Endodermal cell (in vitro differentiated cells): ENCODE data around the gene RPA1. TPM values are rescaled to one million over a fixed set of nuclear protein-coding genes. Genes with fewer than 3 reads are reported as not detected.

ENCODE experiments used
- DNase-seq: peaks from one replicate; pipeline ENCODE4 v3.0.0-alpha.2; 2017
- H3K27ac ChIP-seq: 2 replicates; pipeline ENCODE4 v1.5.1; 2013; ENCODE audit warnings: mild to moderate bottlenecking, low read depth, low read length, moderate library complexity
- H3K27me3 ChIP-seq: 2 replicates; pipeline ENCODE4 v1.6.1; 2013; ENCODE audit warnings: mild to moderate bottlenecking, low read length, moderate library complexity; ENCODE audit not compliant: insufficient read depth, control insufficient read depth, poor library complexity, severe bottlenecking
- H3K36me3 ChIP-seq: 2 replicates; pipeline ENCODE4 v1.7.0; 2013; ENCODE audit warnings: mild to moderate bottlenecking, low read length, moderate library complexity; ENCODE audit not compliant: control insufficient read depth, insufficient read depth
- H3K4me1 ChIP-seq: one replicate; pipeline ENCODE4 v1.7.0; 2013; ENCODE audit warnings: low read length; ENCODE audit not compliant: control insufficient read depth, insufficient read depth
- H3K4me3 ChIP-seq: 2 replicates; pipeline ENCODE4 v1.5.1; 2013; ENCODE audit warnings: mild to moderate bottlenecking, low read length, moderate library complexity
- H3K9ac ChIP-seq: 2 replicates; pipeline ENCODE4 v1.6.1; 2013; ENCODE audit warnings: mild to moderate bottlenecking, low read length, moderate library complexity; ENCODE audit not compliant: poor library complexity, severe bottlenecking; ENCODE audit errors: extremely low read depth
- H3K9me3 ChIP-seq: 2 replicates; pipeline ENCODE4 v1.6.1; 2013; ENCODE audit warnings: mild to moderate bottlenecking, low read length, moderate library complexity; ENCODE audit not compliant: control insufficient read depth
- H3K27ac Mint-ChIP-seq: 2 replicates; pipeline ENCODE4 v1.8.0; 2020; ENCODE audit warnings: mixed read lengths
- H3K27me3 Mint-ChIP-seq: 2 replicates; pipeline ENCODE4 v1.8.0; 2021; ENCODE audit warnings: mild to moderate bottlenecking, mixed read lengths; ENCODE audit not compliant: insufficient read depth
- H3K36me3 Mint-ChIP-seq: 2 replicates; pipeline ENCODE4 v1.8.0; 2020; ENCODE audit warnings: low read depth, mixed read lengths
- H3K4me1 Mint-ChIP-seq: 2 replicates; pipeline ENCODE4 v1.8.0; 2020; ENCODE audit warnings: mixed read lengths
- H3K4me3 Mint-ChIP-seq: 2 replicates; pipeline ENCODE4 v1.8.0; 2020; ENCODE audit warnings: mild to moderate bottlenecking, moderate library complexity, mixed read lengths
- H3K9me3 Mint-ChIP-seq: 2 replicates; pipeline ENCODE4 v1.8.0; 2020; ENCODE audit warnings: mild to moderate bottlenecking, mixed read lengths
- CTCF ChIP-seq: fragments of 200-600 bp; sonication (generic); conservative IDR thresholded peaks from 2 replicates; pipeline ENCODE4 v1.5.0; 2021; ENCODE audit warnings: antibody characterized with exemption, mild to moderate bottlenecking
- WGBS, 2 experiments: methylation state at CpG; one replicate each; pipeline versions ENCODE4 v1.1.5 to v1.1.7; 2013; ENCODE audit warnings: missing lambda C conversion rate in 2 of 2, mixed read lengths in 1 of 2; ENCODE audit not compliant: insufficient coverage in 1 of 2, insufficient read length in 1 of 2; 5-methylcytosine and 5-hydroxymethylcytosine counted together
- total RNA-seq, 2 donors: library from RNA; stranded (reverse); fragmentation: NEBNext Ultra II Directional in 1 of 2; extraction: Animal tissue kit (Norgen Biotek cat#: 25700) in 1 of 2; gene quantifications; 2 replicates in 1 of 2; 3 replicates in 1 of 2; pipeline ENCODE4 v1.2.1, GENCODE V29; 2021

Gene RPA1
- total RNA-seq, 2 donors from 2014 or later: 190 to 249 TPM

GRCh38 chr17:1907909-1908698 lies 78.3 kb downstream of the RPA1 start:
- WGBS, 2 experiments: 12 to 15% methylated on average over 37 to 49 of the region's 49 CpGs
- H3K4me3 Mint-ChIP-seq: peak overlapping the region; percentile 50
- peaks cover 46% of the 10 kb centered on the region for H3K4me1 Mint-ChIP-seq
- peak overlapping the region; percentile 82 for H3K27ac Mint-ChIP-seq
- H3K9me3 Mint-ChIP-seq: no peaks in the 10 kb centered on the region
- H3K27me3 Mint-ChIP-seq: peaks cover 84% of the 10 kb centered on the region
- TF ChIP-seq CTCF: no peak
- no peaks in the 10 kb centered on the region for H3K9me3 ChIP-seq
- H3K4me1 ChIP-seq: peaks cover 27% of the 10 kb centered on the region
- H3K9ac ChIP-seq: peak overlapping the region; percentile 13
- peaks cover 52% of the 10 kb centered on the region for H3K27me3 ChIP-seq
- peak; percentile 88 for DNase-seq
- no peaks in the 10 kb centered on the region for H3K36me3 ChIP-seq
- no peak overlapping the region for H3K27ac ChIP-seq
- no peaks in the 10 kb centered on the region for H3K36me3 Mint-ChIP-seq
- H3K4me3 ChIP-seq: peak overlapping the region; percentile 66

DNA sequence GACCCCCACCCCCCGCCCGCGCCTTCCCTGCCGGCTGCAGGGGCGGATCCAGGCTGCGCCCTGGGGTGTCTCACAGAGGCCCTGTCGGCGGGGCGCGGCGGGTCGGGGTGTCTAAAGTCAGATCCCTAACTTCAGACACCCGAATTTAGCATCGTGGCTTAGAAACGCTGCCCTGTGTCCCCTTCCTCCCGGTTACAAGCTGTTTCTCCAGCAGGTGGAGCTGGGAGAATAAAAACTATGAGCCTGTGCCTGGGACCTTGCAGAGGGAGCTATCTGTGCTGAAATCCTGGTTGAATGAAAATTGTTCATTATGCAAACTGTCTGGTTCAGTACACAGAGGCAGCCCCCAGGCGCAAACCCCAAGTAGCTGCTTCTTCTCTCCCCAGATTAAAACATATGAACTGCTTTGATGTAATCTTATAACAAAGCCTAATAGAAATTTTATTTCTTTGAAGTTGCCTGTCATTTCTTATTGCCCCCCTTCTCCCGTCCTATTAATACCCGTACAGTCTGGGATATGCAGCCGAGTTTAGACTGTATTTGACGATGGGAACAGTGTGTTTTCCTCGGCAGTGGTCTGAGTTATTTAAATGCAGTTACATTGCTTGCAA lies 79.0 kb downstream of the RPA1 start:
- Mint-ChIP-seq H3K36me3 (no peaks in the 10 kb centered on the region), H3K27ac (peak overlapping the region; percentile 82), H3K27me3 (peaks cover 84% of the 10 kb centered on the region), H3K4me3 (peak overlapping the region; percentile 50), H3K4me1 (peaks cover 46% of the 10 kb centered on the region), H3K9me3 (no peaks in the 10 kb centered on the region)
- DNase-seq: peak; percentile 92
- peak overlapping the region; percentile 66 for H3K4me3 ChIP-seq
- no peaks in the 10 kb centered on the region for H3K36me3 ChIP-seq
- peak; percentile 89 for TF ChIP-seq CTCF
- H3K9me3 ChIP-seq: no peaks in the 10 kb centered on the region
- peaks cover 52% of the 10 kb centered on the region for H3K27me3 ChIP-seq
- WGBS, 2 experiments: 3 to 4% methylated on average over 8 to 22 of the region's 22 CpGs
- peaks cover 27% of the 10 kb centered on the region for H3K4me1 ChIP-seq
- H3K27ac ChIP-seq: no peak overlapping the region
- no peak overlapping the region for H3K9ac ChIP-seq

GRCh38 chr17:1909985-1910384 lies 80.2 kb downstream of the RPA1 start:
- Histone ChIP-seq H3K9me3 (no peaks in the 10 kb centered on the region), H3K27me3 (peaks cover 44% of the 10 kb centered on the region), H3K4me1 (peaks cover 27% of the 10 kb centered on the region)

More at GRCh38 chr17:1909985-1910384, 80.2 kb downstream of the RPA1 start:
- no peaks in the 10 kb centered on the region for H3K9me3 Mint-ChIP-seq
- no peak overlapping the region for H3K27ac Mint-ChIP-seq
- H3K36me3 ChIP-seq: no peaks in the 10 kb centered on the region
- TF ChIP-seq CTCF: no peak
- WGBS, 2 experiments: 80 to 94% methylated on average over 2 to 3 of the region's 3 CpGs
- no peak overlapping the region for H3K4me3 Mint-ChIP-seq
- H3K27ac ChIP-seq: no peak overlapping the region
- no peaks in the 10 kb centered on the region for H3K36me3 Mint-ChIP-seq
- no peak overlapping the region for H3K4me3 ChIP-seq
- H3K9ac ChIP-seq: no peak overlapping the region
- peaks cover 47% of the 10 kb centered on the region for H3K4me1 Mint-ChIP-seq
- H3K27me3 Mint-ChIP-seq: peaks cover 75% of the 10 kb centered on the region
- DNase-seq: no peak
